Ovary (tissue), 9 donors: Measurements from ENCODE around the gene ACMSD. TPM values are rescaled to one million over a fixed set of nuclear protein-coding genes. Genes with fewer than 3 reads are reported as not detected.

Source experiments
- DNase-seq, 5 donors: peaks; one replicate each; pipeline ENCODE4 v3.0.0-alpha.2; 2019 to 2020
- H3K27ac ChIP-seq, 2 donors: fragments of 200-600 bp; one replicate each; pipeline versions ENCODE4 v1.5.1 to v1.8.0; 2019 to 2022
- H3K27me3 ChIP-seq: fragments of 200-600 bp; one replicate; pipeline ENCODE4 v1.8.0; 2022
- H3K36me3 ChIP-seq: fragments of 200-600 bp; sonication (generic); one replicate; pipeline ENCODE4 v1.5.1; 2019
- H3K4me1 ChIP-seq: one replicate; pipeline ENCODE4 v1.8.1; 2013; ENCODE audit warnings: mild to moderate bottlenecking, moderate library complexity; ENCODE audit not compliant: insufficient read depth
- H3K4me3 ChIP-seq: fragments of 200-600 bp; sonication (generic); one replicate; pipeline ENCODE4 v1.5.1; 2017
- H3K9me3 ChIP-seq, 2 donors: fragments of 200-600 bp in 1 of 2; sonication (generic) in 1 of 2; one replicate each; pipeline versions ENCODE4 v1.5.1 to v1.8.1; 2013 to 2019; ENCODE audit warnings: mild to moderate bottlenecking in 1 of 2, moderate library complexity in 1 of 2
- EP300 ChIP-seq: sonication (generic); formaldehyde crosslinking; IDR thresholded peaks from one replicate; pipeline ENCODE4 v1.6.1; 2017; ENCODE audit warnings: antibody characterized with exemption
- POLR2A ChIP-seq: fragments of 450-650 bp; IDR thresholded peaks from one replicate; pipeline ENCODE4 v1.6.1; 2017; ENCODE audit warnings: antibody characterized with exemption, mild to moderate bottlenecking, moderate library complexity
- WGBS, 3 donors: extraction: QIAGEN DNeasy Blood & Tissue Kit in 1 of 3; methylation state at CpG; one replicate each; pipeline versions ENCODE4 v1.1.5 to v1.1.7; 2013 to 2017; 5-methylcytosine and 5-hydroxymethylcytosine counted together
- intact Hi-C, 4 donors: fragments of 100-400 bp; cut with DNase I; formaldehyde crosslinking; loops; one replicate each; pipeline versions ENCODE4 v1.11.0 to v1.15.1; 2022 to 2023
- polyA plus RNA-seq, 2 donors: library from polyadenylated mRNA; stranded (reverse); fragments of 200-250 nt in 1 of 2; fragments of 350-450 nt in 1 of 2; fragmentation: Illumina TruSeq in 1 of 2; extraction: RNeasy Lipid Tissue Mini Kit (QIAGEN cat#74804) in 1 of 2; gene quantifications; one replicate each; pipeline ENCODE4 v1.2.3, GENCODE V29; 2013 to 2014
- total RNA-seq, 7 donors: library from RNA; depleted of rRNA in 2 of 7; stranded (reverse); fragments of >200 nt in 2 of 7; fragmentation: NEBNext Ultra II Directional in 3 of 7; extraction: Animal tissue kit (Norgen Biotek cat#: 25700) in 3 of 7; gene quantifications; one replicate each; pipeline versions ENCODE4 v1.1.0 to v1.2.4, GENCODE V29; 2016 to 2023
- TF ChIP-seq, protein P1 (sequence below), 3 donors: fragments of 450-650 bp in 2 of 3; fragments of 200-600 bp in 1 of 3; IDR thresholded peaks; one replicate each; pipeline versions ENCODE4 v1.5.1 to v1.8.0; 2016 to 2022; ENCODE audit warnings: antibody characterized with exemption in 3 of 3, mild to moderate bottlenecking in 1 of 3
- donor health status: DM: no; HTN: no; CAD: no; lungs with moderate emphysema.
- donor health status: DM: no; HTN: no; CAD: no.
- donor health status: Bipolar disorder and iron deficiency.
- donor health status: DM: yes; HTN: yes; CAD: no.
- donor health status: DM: no; HTN: no; CAD: no.
- donor health status: DM: yes; HTN: yes; CAD: no.

The ACMSD gene
- total and polyA plus RNA-seq, 9 donors, result not detected

DNA sequence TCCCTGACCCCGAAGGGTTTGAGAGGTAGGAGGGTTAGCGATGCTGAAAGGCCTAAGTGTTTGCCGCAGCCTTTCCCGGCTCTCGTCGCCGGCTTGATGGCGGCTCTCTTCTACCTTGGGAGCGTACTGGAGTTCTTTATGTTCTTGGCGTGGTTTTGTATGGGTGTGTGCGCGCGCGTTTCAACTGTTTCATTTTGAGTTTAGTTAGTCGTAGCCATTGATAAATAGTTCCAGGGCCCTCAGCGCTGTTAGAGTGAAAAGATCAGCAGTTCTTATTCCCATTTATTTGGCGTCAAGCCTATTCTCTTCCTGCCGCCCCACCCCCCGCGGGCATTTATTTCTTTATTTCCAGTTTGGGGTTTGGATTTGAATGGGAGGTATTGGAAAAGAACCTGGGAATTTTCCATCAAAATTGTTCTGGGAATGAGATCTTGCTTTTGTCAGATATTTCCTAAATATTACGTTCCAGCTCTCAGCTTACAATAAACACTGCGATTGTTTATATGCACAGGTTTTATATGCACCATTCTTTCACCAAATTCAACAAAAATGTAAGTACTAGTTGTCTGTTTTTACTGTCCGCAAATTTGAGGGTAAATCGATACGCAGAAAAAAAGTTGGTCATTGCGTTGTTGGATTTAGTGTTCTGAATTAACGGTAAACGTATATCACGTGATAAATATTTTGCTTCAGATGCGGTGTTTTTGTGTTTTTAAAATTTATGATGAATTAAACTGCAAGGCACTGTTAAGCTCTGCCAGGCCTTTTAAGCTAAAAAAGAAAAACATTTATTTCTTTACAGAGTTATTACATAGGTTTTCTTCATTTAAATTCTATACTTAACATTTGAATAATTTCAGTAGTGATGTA, 81.2 kb downstream of the ACMSD start:
- peak in 2 of 5 donors; percentile 16 to 28 for DNase-seq
- 1% methylated on average over 30 of the region's 30 CpGs for WGBS, 3 donors
- Histone ChIP-seq H3K27ac (peak overlapping the region; percentile 17 to 94), H3K4me3 (peak overlapping the region; percentile 95), H3K27me3 (no peaks in the 10 kb centered on the region), H3K4me1 (peaks cover 5% of the 10 kb centered on the region), H3K36me3 (no peaks in the 10 kb centered on the region), H3K9me3 (no peaks in the 10 kb centered on the region)
- TF ChIP-seq POLR2A (no peak), EP300 (no peak)
- TF ChIP-seq, protein P1, sequence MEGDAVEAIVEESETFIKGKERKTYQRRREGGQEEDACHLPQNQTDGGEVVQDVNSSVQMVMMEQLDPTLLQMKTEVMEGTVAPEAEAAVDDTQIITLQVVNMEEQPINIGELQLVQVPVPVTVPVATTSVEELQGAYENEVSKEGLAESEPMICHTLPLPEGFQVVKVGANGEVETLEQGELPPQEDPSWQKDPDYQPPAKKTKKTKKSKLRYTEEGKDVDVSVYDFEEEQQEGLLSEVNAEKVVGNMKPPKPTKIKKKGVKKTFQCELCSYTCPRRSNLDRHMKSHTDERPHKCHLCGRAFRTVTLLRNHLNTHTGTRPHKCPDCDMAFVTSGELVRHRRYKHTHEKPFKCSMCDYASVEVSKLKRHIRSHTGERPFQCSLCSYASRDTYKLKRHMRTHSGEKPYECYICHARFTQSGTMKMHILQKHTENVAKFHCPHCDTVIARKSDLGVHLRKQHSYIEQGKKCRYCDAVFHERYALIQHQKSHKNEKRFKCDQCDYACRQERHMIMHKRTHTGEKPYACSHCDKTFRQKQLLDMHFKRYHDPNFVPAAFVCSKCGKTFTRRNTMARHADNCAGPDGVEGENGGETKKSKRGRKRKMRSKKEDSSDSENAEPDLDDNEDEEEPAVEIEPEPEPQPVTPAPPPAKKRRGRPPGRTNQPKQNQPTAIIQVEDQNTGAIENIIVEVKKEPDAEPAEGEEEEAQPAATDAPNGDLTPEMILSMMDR (IDR thresholded peaks at IDR 0.05), result no peak
- intact Hi-C loops, result no loop called here

GRCh38 chr2:134924912-134925311, 86.5 kb downstream of the ACMSD start:
- no peak overlapping the region for H3K27ac ChIP-seq
- DNase-seq, result no peak
- TF ChIP-seq EP300 (no peak), POLR2A (no peak)
- TF ChIP-seq, protein P1 (IDR thresholded peaks at IDR 0.05), result no peak
- 92 to 97% (median 97%) methylated on average over 1 of the region's 1 CpG for WGBS, 3 donors
- intact Hi-C loops, result no loop called here
- H3K9me3 ChIP-seq, result no peaks in the 10 kb centered on the region
- H3K27me3 ChIP-seq, result no peaks in the 10 kb centered on the region
- H3K4me3 ChIP-seq, result no peak overlapping the region
- peaks cover 13% of the 10 kb centered on the region for H3K4me1 ChIP-seq
- no peaks in the 10 kb centered on the region for H3K36me3 ChIP-seq

DNA sequence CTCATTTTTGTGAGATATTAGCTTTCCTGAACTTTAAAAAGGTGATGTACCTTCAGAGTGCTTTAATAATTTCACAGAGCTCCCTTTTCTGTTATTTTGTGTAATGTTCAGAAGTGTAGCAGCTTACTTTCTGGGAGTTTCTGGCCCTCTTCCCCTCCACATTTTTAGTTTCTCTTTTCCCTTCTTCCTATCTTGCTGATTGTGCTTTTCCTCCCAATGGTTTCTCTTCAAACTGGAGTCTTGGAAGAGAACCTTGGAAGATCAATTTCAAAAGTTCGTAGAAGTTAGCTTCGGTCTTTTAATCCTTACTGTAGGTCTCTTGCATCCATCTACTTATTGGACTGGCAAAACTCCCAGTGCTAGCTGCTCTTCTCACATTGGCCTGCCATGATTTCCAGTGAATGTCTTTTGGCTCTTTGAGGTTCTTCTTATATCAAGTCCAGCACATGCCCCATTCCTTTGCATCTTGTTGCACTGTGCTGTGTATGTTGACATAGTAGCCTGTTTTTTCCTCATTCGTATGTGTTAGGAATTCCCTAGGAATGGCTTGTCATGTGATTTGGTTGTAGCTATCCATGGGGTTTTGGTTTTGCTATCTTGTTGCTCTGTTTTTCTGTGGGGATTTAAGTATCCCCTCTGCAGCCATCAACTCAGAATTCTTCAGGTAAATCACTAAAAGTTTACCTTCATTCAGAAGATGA, 88.0 kb downstream of the ACMSD start:
- Histone ChIP-seq H3K4me1 (peaks cover 11% of the 10 kb centered on the region), H3K36me3 (no peaks in the 10 kb centered on the region), H3K27me3 (no peaks in the 10 kb centered on the region), H3K27ac (no peak overlapping the region), H3K9me3 (no peaks in the 10 kb centered on the region), H3K4me3 (no peak overlapping the region)
- intact Hi-C loops, result no loop called here
- DNase-seq, result no peak
- WGBS, 3 donors, result 56 to 68% (median 62%) methylated on average over 3 of the region's 3 CpGs
- TF ChIP-seq, protein P1 (IDR thresholded peaks at IDR 0.05), result no peak
- TF ChIP-seq POLR2A (no peak), EP300 (no peak)

DNA sequence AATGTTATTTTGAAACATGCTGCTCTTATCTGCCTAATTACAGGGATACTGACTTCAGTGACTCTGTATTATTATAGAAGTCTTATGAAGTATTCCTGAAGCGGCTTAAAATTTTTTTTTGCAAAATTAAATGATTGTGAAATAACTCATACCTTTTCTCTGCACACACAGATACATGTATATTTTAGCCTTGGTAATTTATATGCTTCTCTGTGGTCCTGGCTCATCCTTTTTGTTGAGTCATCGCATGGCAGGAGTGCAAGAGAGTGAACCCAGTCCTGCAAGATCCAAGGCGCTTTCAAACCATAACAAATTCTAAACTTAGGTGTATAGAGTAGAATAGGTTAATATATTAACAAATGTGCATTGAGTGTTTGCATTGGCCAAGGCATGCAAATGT, 88.8 kb downstream of the ACMSD start:
- no peak overlapping the region for H3K4me3 ChIP-seq
- H3K36me3 ChIP-seq, result no peaks in the 10 kb centered on the region
- no peak overlapping the region for H3K27ac ChIP-seq
- no peaks in the 10 kb centered on the region for H3K27me3 ChIP-seq
- intact Hi-C loops, result no loop called here
- no peak for TF ChIP-seq POLR2A
- TF ChIP-seq, protein P1 (IDR thresholded peaks at IDR 0.05), result no peak
- no peak for TF ChIP-seq EP300
- no peaks in the 10 kb centered on the region for H3K9me3 ChIP-seq
- no peak for DNase-seq
- 67 to 74% (median 70%) methylated on average over 3 of the region's 3 CpGs for WGBS, 3 donors
- H3K4me1 ChIP-seq, result peaks cover 12% of the 10 kb centered on the region
